HG02943 (cell line): ENCODE data around the gene ZNF524.
A peak's percentile ranks its signal among the peaks of the same experiment; 100 is the strongest.
"Not testable (repeated sequence)": the region's sequence is repeated elsewhere in the genome, so short reads cannot be mapped to it uniquely, and the experiment has no call there.

Source experiments
- ATAC-seq: cut with Tn5 transposase; IDR thresholded peaks from one replicate; pipeline ENCODE4 v1.9.1; 2021; ENCODE audit warnings: mild to moderate bottlenecking, low read depth, moderate library complexity; ENCODE audit not compliant: unreplicated experiment

Gene ZNF524

GRCh38 chr19:55599842-55600661 is at the start of gene ZNF524:
Gene ZNF524, plus strand, starts transcription at chr19:55600288. Its CDS starts 1,825 bp downstream, at chr19:55602113.
- ATAC-seq, result peak; percentile 46

- no peak for ATAC-seq
These were observed 49.8 kb upstream of the ZNF524 start for GRCh38 chr19:55550321-55550650.

DNA sequence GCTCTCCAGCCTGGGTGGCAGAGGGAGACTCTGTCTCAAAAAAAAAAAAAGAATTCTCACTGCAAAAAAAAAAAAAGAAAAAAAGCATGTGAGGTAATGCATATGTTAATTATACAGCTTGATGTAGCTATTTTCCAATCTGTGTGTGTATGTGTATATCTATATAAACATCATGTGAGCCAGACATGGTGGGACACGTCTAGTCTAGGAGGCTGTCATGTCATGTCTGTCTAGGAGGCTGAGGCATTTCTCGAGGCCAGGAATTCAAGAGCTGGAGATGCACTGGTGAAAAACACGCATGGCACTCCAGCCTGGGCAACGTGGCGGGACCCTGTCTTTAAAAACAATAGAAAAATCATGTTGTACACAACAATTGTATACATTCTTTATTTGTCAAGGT is 47.9 kb upstream of the ZNF524 start:
- ATAC-seq, result no peak

DNA sequence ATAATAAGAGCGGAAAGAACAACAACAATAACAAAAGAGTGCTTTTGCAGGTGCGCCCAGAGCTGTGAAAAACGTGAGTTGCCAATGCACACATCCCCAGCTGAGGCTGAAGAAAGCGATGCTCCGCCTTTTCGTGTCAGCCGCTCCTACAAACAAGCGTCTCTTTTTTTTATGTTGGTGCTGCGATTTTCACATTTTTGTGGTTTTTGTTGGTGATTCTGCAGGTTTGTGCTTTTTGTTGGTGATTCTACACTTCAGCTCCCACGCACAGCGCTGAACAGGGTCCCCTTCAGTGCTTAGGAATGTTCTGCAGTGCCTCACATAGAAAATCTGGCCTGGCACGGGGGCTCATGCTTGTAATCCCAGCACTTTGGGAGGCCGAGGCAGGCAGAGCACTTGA is 47.5 kb upstream of the ZNF524 start:
- no peak for ATAC-seq

- ATAC-seq, result no peak
These were observed 46.6 kb upstream of the ZNF524 start for GRCh38 chr19:55553217-55554182.

DNA sequence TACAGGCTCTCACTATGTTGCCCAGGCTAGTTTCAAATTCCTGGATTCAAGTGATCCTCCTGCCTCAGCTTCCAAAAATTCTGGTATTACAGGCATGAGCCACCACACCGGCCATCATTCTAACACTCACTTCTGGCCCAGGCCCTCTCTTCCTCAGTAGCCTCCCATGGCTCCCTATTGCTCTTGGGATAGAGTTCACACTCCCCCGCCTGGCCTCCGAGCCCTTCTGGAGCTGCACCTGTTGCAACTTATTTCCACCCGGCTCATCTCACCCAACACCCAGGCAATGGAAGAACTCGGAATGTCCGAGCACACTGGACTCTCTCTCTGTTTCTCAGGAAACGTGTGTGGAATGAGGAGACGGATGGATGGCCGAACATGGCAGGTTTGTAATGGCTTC is 45.8 kb upstream of the ZNF524 start:
- ATAC-seq, result no peak

DNA sequence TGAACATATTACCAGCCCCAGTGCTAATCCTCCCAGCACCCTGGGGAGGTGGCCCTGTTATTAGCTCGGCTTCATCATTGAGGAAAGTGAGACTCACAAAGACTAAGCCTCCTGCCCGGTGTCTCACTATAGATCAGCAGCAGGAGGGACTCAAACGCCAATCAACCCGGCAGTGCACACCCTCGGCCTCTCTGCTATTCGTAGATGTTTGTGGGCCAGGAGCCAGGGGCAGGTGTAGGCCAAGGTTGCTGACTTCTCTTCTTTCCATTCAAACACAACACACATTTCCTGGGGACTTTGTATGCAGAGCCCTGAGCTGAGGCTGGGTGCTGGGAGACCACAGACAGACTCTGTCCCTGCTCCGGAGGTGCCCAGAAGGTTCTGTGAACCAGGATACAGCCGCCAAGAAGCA is 45.3 kb upstream of the ZNF524 start:
- no peak for ATAC-seq

GRCh38 chr19:55559684-55560083 is 40.4 kb upstream of the ZNF524 start:
- no peak for ATAC-seq

GRCh38 chr19:55563261-55563690 is 36.8 kb upstream of the ZNF524 start:
- no peak for ATAC-seq

DNA sequence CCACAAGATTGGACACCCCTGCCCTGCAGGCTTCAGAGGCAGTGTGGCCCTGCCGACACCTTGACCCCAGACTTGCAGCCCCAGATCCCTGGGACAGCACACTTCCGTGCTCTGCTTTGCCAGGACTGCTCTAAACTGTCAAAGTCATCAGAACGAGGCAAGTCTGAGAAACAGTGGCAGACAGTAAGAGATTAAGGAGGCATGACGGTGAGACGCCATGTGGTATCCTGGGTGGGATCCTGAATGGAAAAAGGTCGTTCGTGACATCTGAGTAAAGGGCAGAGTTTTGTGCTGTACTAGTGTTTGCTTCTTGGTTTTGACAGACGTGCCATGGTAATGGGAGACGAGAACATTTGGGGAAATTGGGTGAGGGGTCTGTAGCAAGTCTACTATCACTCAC is 33.3 kb upstream of the ZNF524 start:
- no peak for ATAC-seq

GRCh38 chr19:55567708-55568328 is 32.3 kb upstream of the ZNF524 start:
- no peak for ATAC-seq

GRCh38 chr19:55569477-55569876 is 30.6 kb upstream of the ZNF524 start:
- ATAC-seq, result not testable (repeated sequence)

- ATAC-seq, result not testable (repeated sequence)
These were observed 26.2 kb upstream of the ZNF524 start for GRCh38 chr19:55573929-55574328.

- no peak for ATAC-seq
These were observed 23.3 kb upstream of the ZNF524 start for GRCh38 chr19:55576746-55577145.

DNA sequence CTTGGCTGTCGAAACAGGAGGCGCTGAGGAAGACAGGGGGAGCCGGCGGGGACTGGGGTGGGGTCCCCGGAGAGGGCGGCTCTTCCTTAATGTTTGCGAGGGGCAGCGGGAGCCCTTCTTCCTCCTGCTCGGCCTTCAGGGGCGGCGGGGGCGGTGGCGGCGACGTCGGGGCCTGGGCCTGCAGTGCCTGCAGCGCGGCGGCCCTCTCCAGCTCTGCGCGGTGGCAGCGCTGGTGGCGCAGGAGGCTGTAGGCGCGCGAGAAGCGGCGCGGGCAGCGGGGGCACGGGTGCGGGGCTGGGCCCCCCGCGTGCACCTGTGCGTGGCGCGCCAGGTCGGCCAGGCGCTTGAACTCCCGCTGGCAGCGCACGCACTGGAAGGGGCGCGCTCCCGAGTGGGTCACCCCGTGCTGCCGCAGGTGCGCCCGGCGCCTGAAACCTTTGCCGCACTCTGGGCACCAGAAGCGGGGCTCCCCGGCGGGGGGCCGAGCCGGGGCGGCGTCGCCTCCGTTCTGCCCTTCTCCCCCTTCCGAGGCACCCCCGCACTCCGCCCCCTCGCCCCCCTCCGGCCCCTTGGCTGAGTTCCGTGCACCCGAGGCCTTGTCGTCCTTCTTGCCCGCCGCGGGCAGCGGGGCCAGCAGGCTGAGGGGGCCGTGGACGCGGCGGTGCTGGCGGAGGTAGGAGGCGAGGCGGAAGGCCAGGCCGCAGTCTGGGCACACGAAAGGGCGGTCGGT is 21.9 kb upstream of the ZNF524 start:
- ATAC-seq, result no peak

GRCh38 chr19:55578761-55579747 is 21.0 kb upstream of the ZNF524 start:
- ATAC-seq, result no peak

DNA sequence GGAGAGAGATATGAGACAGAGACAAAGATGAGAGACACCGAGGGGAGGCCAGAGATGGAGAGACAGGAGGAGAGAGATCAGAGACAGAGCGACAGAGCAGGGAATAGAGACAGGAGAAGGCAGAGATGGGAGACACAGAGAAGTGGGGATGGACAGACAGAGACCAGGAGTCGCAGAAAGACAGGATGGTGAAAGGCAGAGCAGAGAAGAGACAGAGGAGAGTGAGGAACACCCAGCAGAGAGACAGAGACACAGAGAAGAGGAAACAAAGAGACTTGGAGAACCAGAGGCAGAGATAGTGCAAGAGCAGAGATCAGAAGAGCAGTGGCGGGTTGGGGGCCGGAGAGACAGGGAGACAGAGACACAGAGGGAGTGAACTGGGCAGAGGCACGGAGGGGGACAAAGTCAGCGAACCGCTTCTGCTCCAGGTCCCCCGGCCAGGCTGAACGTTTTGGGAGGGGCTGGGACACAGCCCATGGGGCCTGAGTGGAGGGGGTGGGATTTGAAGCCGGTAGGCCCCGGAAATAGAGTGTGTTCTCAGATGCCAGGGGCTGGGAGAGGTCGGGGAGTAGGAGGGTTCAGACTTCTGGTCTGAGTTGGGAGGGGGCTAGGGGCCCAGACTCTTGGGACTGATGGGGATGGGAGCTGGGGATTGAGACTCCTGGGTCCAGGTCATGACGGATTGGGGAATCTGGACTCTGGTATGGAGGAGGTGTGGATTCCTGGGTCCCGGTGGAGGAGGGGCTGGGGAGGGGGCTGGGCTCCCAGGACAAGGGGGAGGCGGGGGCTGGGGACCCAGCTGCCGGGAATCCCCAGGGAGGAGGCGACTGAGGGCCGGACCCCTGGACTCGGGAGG is 20.1 kb upstream of the ZNF524 start:
- no peak for ATAC-seq

DNA sequence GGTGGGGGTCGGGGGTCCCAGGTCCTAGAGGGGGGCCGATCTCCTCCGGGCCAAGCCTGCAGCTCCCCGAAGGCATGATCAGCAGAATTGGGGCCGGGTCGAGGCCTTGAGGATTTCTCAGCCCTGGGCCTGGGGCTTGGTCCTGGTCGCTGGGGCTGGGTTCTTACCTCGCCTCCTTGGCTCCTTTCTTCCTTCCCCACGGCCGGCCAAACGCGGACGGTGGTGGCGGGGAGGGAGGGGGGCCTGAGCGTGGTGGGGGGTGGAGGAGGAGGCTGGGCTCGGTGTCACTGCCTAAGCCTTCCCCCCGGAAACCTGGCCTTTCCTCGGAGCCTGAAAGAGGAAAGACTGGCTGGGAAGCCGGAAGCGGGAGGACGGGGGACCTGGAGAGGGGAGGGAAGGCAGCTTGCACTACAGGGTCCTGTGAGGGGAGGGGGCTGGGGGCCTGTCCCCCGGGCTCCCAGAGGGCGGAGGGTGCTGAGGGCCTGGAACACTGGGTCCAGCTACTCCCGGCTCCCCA is 19.4 kb upstream of the ZNF524 start, which contains the start of gene ZNF579:
ZNF579 (minus strand) TSS at position 221 of the 517 bp plus-strand sequence. CDS start 1,209 bp downstream, outside the sequence.
- ATAC-seq, result no peak
